Iris pigment epithelial cell (primary cell): ENCODE results near the gene FBXO15.

ENCODE experiments used
- DNase-seq: peaks from one replicate; pipeline ENCODE4 v3.0.0-alpha.2; 2011; ENCODE audit warnings: low read depth

Gene FBXO15

GRCh38 chr18:74063023-74063422 is 84.6 kb downstream of the FBXO15 start:
- DNase-seq: no peak

GRCh38 chr18:74062037-74062436 is 85.6 kb downstream of the FBXO15 start:
- DNase-seq: no peak

GRCh38 chr18:74060579-74060978 is 87.1 kb downstream of the FBXO15 start:
- no peak for DNase-seq

- no peak for DNase-seq
Measured at GRCh38 chr18:74050807-74051206, 96.8 kb downstream of the FBXO15 start.

- peak; percentile 9 for DNase-seq
Measured at GRCh38 chr18:74040459-74041332, 106.9 kb downstream of the FBXO15 start.

- DNase-seq: no peak
Measured at GRCh38 chr18:74040008-74040407, 107.6 kb downstream of the FBXO15 start.

GRCh38 chr18:74029161-74029560 is 118.5 kb downstream of the FBXO15 start:
- no peak for DNase-seq
